Activated CD8-positive, alpha-beta T cell treated with anti-CD3 and anti-CD28 coated beads, Interleukin-2, amount 10 ng/mL, durations not matched to agents 7 days and 5 days (primary cell): ENCODE results near the gene CLPTM1. TPM values are rescaled to one million over a fixed set of nuclear protein-coding genes. Genes with fewer than 3 reads are reported as not detected.
"Not testable (repeated sequence)": the region's sequence is repeated elsewhere in the genome, so short reads cannot be mapped to it uniquely, and the experiment has no call there.

Experiments
- ATAC-seq: fragments of 150-1000 bp; cut with Tn5 transposase; one replicate; pipeline ENCODE4 v1.10.0; 2021; ENCODE audit warnings: moderate library complexity
- CTCF ChIA-PET: fragments of 350-600 bp; sonication (Branson Sonifier 250); formaldehyde crosslinking; loops from one replicate; lab custom pipeline; 2021; ENCODE audit warnings: antibody characterized with exemption; lab: Charles Lee
- POLR2A ChIA-PET: fragments of 350-600 bp; sonication (Branson Sonifier 250); formaldehyde crosslinking; loops from one replicate; lab custom pipeline; 2021; ENCODE audit warnings: antibody characterized with exemption; lab: Charles Lee
- DNase-seq: peaks from one replicate; pipeline ENCODE4 v3.0.0-alpha.2; 2020
- H3K27ac Mint-ChIP-seq: one replicate; pipeline ENCODE4 v1.8.0; 2021; ENCODE audit warnings: mild to moderate bottlenecking, mixed read lengths
- H3K27me3 Mint-ChIP-seq: one replicate; pipeline ENCODE4 v1.8.0; 2021; ENCODE audit warnings: low read depth, mixed read lengths
- H3K36me3 Mint-ChIP-seq: one replicate; pipeline ENCODE4 v1.8.0; 2021; ENCODE audit warnings: low read depth, mixed read lengths
- H3K4me1 Mint-ChIP-seq: one replicate; pipeline ENCODE4 v1.8.0; 2021; ENCODE audit warnings: low read depth, mixed read lengths
- H3K4me3 Mint-ChIP-seq: one replicate; pipeline ENCODE4 v1.8.0; 2021; ENCODE audit warnings: mild to moderate bottlenecking, mixed read lengths
- H3K9me3 Mint-ChIP-seq: one replicate; pipeline ENCODE4 v1.8.0; 2022; ENCODE audit warnings: mixed read lengths; ENCODE audit not compliant: insufficient read depth
- total RNA-seq, 2 experiments: library from RNA; stranded (reverse); gene quantifications; one replicate each; pipeline ENCODE4 v1.2.3, GENCODE V29; 2021

The CLPTM1 gene, protein sequence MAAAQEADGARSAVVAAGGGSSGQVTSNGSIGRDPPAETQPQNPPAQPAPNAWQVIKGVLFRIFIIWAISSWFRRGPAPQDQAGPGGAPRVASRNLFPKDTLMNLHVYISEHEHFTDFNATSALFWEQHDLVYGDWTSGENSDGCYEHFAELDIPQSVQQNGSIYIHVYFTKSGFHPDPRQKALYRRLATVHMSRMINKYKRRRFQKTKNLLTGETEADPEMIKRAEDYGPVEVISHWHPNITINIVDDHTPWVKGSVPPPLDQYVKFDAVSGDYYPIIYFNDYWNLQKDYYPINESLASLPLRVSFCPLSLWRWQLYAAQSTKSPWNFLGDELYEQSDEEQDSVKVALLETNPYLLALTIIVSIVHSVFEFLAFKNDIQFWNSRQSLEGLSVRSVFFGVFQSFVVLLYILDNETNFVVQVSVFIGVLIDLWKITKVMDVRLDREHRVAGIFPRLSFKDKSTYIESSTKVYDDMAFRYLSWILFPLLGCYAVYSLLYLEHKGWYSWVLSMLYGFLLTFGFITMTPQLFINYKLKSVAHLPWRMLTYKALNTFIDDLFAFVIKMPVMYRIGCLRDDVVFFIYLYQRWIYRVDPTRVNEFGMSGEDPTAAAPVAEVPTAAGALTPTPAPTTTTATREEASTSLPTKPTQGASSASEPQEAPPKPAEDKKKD
- total RNA-seq, result 10 to 100 TPM; 65.5 to 67.8 TPM

DNA sequence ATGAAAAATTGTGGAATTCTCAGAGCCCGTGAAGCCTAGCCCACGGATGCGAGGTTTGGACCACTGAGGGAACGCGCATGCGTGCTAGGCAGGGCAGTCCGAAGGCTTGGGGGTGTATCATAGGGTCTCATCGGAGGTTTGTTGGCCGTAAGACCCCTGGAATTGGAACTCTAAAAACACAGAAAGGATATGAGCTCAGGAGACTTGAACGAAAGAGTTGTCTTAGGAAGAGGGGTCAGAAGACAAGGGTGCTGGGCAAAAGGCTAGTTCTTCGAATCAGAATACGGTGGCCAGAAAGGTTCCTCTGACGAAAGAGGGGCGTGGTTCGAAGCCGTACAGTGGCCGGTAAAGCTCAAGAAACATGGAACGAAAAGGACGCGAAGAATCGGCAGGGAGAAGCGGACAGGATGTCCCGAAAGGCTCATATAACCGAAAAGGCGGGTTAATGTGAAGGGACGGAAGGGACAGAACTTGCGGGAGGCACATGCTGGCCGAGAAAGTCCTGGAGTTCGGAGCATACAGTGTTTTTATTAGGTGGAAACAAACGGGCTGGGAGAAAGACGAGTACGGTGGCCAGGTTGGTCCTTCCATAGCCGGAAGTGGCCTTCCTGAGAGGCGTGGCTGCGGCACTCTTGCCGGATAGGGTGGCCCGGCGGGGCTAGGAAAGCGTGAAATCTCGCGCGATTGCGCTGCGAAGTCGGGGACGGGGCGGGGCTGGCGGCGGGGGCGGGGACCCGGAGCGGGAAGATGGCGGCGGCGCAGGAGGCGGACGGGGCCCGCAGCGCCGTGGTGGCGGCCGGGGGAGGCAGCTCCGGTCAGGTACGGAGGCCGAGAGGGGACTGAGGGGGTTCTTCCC is at the start of gene CLPTM1:
CLPTM1 (plus strand) TSS at position 732 of the 856 bp plus-strand sequence; CDS start at position 748, 16 bp downstream.
- DNase-seq (peak; percentile 98), ATAC-seq (peak; percentile 93)
- no peaks in the 10 kb centered on the region for H3K9me3 Mint-ChIP-seq
- no peaks in the 10 kb centered on the region for H3K36me3 Mint-ChIP-seq
- no peaks in the 10 kb centered on the region for H3K27me3 Mint-ChIP-seq
- H3K27ac Mint-ChIP-seq, result peak within 1 kb of the TSS; percentile 98
- CTCF ChIA-PET, result interaction anchor here (1.1 to 1.2 kb wide), 2 partner anchors 63 to 84 kb away, joined by 3 to 5 read pairs; partner anchors contain the start of gene CLASRP
- H3K4me1 Mint-ChIP-seq, result peaks cover 39% of the 10 kb centered on the region
- POLR2A ChIA-PET, result interaction anchor here (0.7 to 1.5 kb wide), 8 partner anchors 9 to 311 kb away, joined by 3 to 9 read pairs (median 3); partner anchors contain the start of genes APOC1, PVR, RELB and TOMM40
- H3K4me3 Mint-ChIP-seq, result peak within 1 kb of the TSS; percentile 95

DNA sequence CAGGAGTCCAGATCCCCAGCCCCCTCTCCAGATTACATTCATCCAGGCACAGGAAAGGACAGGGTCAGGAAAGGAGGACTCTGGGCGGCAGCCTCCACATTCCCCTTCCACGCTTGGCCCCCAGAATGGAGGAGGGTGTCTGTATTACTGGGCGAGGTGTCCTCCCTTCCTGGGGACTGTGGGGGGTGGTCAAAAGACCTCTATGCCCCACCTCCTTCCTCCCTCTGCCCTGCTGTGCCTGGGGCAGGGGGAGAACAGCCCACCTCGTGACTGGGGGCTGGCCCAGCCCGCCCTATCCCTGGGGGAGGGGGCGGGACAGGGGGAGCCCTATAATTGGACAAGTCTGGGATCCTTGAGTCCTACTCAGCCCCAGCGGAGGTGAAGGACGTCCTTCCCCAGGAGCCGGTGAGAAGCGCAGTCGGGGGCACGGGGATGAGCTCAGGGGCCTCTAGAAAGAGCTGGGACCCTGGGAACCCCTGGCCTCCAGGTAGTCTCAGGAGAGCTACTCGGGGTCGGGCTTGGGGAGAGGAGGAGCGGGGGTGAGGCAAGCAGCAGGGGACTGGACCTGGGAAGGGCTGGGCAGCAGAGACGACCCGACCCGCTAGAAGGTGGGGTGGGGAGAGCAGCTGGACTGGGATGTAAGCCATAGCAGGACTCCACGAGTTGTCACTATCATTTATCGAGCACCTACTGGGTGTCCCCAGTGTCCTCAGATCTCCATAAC is 49.6 kb upstream of the CLPTM1 start, which contains the start of gene APOE:
APOE (plus strand) TSS at position 360 of the 724 bp plus-strand sequence. CDS start 829 bp downstream, outside the sequence.
- ChIA-PET POLR2A (interaction anchor here (0.6 to 1.7 kb wide), 2 partner anchors 13 to 337 kb away, joined by 3 to 5 read pairs; no protein-coding TSS in a partner anchor), CTCF (interaction anchor here (5.2 kb wide), 1 partner anchor 47 kb away, joined by 34 read pairs; no protein-coding TSS in a partner anchor)
- no peaks in the 10 kb centered on the region for H3K9me3 Mint-ChIP-seq
- ATAC-seq (peak; percentile 28), DNase-seq (no peak)
- no peak within 1 kb of the TSS for H3K4me3 Mint-ChIP-seq
- H3K27me3 Mint-ChIP-seq, result peaks cover 13% of the 10 kb centered on the region
- peaks cover 13% of the 10 kb centered on the region for H3K36me3 Mint-ChIP-seq
- no peak within 1 kb of the TSS for H3K27ac Mint-ChIP-seq
- H3K4me1 Mint-ChIP-seq, result peaks cover 12% of the 10 kb centered on the region

DNA sequence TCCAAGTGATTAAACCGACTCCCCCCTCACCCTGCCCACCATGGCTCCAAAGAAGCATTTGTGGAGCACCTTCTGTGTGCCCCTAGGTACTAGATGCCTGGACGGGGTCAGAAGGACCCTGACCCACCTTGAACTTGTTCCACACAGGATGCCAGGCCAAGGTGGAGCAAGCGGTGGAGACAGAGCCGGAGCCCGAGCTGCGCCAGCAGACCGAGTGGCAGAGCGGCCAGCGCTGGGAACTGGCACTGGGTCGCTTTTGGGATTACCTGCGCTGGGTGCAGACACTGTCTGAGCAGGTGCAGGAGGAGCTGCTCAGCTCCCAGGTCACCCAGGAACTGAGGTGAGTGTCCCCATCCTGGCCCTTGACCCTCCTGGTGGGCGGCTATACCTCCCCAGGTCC is 47.6 kb upstream of the CLPTM1 start:
- Mint-ChIP-seq H3K27ac (no peak overlapping the region), H3K4me1 (peaks cover 12% of the 10 kb centered on the region), H3K27me3 (peaks cover 14% of the 10 kb centered on the region), H3K4me3 (no peak overlapping the region), H3K9me3 (no peaks in the 10 kb centered on the region), H3K36me3 (peaks cover 9% of the 10 kb centered on the region)
- no peak for ATAC-seq
- POLR2A ChIA-PET, result no interaction called here
- CTCF ChIA-PET, result interaction anchor here (0.5 to 1.5 kb wide), 2 partner anchors 38 to 43 kb away, joined by 3 to 4 read pairs; no protein-coding TSS in a partner anchor
- DNase-seq, result no peak

DNA sequence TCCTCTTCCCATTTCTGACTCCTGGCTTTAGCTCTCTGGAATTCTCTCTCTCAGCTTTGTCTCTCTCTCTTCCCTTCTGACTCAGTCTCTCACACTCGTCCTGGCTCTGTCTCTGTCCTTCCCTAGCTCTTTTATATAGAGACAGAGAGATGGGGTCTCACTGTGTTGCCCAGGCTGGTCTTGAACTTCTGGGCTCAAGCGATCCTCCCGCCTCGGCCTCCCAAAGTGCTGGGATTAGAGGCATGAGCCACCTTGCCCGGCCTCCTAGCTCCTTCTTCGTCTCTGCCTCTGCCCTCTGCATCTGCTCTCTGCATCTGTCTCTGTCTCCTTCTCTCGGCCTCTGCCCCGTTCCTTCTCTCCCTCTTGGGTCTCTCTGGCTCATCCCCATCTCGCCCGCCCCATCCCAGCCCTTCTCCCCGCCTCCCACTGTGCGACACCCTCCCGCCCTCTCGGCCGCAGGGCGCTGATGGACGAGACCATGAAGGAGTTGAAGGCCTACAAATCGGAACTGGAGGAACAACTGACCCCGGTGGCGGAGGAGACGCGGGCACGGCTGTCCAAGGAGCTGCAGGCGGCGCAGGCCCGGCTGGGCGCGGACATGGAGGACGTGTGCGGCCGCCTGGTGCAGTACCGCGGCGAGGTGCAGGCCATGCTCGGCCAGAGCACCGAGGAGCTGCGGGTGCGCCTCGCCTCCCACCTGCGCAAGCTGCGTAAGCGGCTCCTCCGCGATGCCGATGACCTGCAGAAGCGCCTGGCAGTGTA is 46.9 kb upstream of the CLPTM1 start:
- ATAC-seq (no peak), DNase-seq (no peak)
- no peak overlapping the region for H3K27ac Mint-ChIP-seq
- peaks cover 19% of the 10 kb centered on the region for H3K27me3 Mint-ChIP-seq
- H3K4me1 Mint-ChIP-seq, result peaks cover 12% of the 10 kb centered on the region
- peaks cover 6% of the 10 kb centered on the region for H3K36me3 Mint-ChIP-seq
- CTCF ChIA-PET, result interaction anchor here (0.5 to 1.5 kb wide), 2 partner anchors 37 to 42 kb away, joined by 3 to 4 read pairs; no protein-coding TSS in a partner anchor
- no peak overlapping the region for H3K4me3 Mint-ChIP-seq
- POLR2A ChIA-PET, result no interaction called here
- H3K9me3 Mint-ChIP-seq, result no peaks in the 10 kb centered on the region

DNA sequence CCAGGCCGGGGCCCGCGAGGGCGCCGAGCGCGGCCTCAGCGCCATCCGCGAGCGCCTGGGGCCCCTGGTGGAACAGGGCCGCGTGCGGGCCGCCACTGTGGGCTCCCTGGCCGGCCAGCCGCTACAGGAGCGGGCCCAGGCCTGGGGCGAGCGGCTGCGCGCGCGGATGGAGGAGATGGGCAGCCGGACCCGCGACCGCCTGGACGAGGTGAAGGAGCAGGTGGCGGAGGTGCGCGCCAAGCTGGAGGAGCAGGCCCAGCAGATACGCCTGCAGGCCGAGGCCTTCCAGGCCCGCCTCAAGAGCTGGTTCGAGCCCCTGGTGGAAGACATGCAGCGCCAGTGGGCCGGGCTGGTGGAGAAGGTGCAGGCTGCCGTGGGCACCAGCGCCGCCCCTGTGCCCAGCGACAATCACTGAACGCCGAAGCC is 46.3 kb upstream of the CLPTM1 start:
- peaks cover 11% of the 10 kb centered on the region for H3K4me1 Mint-ChIP-seq
- ChIA-PET POLR2A (interaction anchor here (0.6 kb wide), 1 partner anchor 159 kb away, joined by 3 read pairs; no protein-coding TSS in a partner anchor), CTCF (interaction anchor here (1.5 kb wide), 1 partner anchor 42 kb away, joined by 4 read pairs; no protein-coding TSS in a partner anchor)
- no peak for DNase-seq
- no peak for ATAC-seq
- H3K27me3 Mint-ChIP-seq, result peaks cover 24% of the 10 kb centered on the region
- no peak overlapping the region for H3K4me3 Mint-ChIP-seq
- peaks cover 2% of the 10 kb centered on the region for H3K36me3 Mint-ChIP-seq
- no peak overlapping the region for H3K27ac Mint-ChIP-seq
- H3K9me3 Mint-ChIP-seq, result no peaks in the 10 kb centered on the region

- Mint-ChIP-seq H3K27me3 (peaks cover 30% of the 10 kb centered on the region), H3K36me3 (no peaks in the 10 kb centered on the region), H3K4me3 (no peak overlapping the region), H3K9me3 (no peaks in the 10 kb centered on the region), H3K27ac (no peak overlapping the region), H3K4me1 (peaks cover 18% of the 10 kb centered on the region)
- POLR2A ChIA-PET, result no interaction called here
- ATAC-seq (no peak), DNase-seq (no peak)
- CTCF ChIA-PET, result interaction anchor here (0.8 kb wide), 1 partner anchor 22 kb away, joined by 3 read pairs; no protein-coding TSS in a partner anchor
Observed at GRCh38 chr19:44909775-44910174, 45.4 kb upstream of the CLPTM1 start.

- H3K27ac Mint-ChIP-seq, POLR2A ChIA-PET, ATAC-seq, H3K4me3 Mint-ChIP-seq, DNase-seq, H3K36me3 Mint-ChIP-seq, H3K9me3 Mint-ChIP-seq: not testable (repeated sequence)
- CTCF ChIA-PET, result interaction anchor here (0.9 to 1.7 kb wide), 2 partner anchors 41 to 148 kb away, joined by 5 to 10 read pairs; no protein-coding TSS in a partner anchor
- Mint-ChIP-seq H3K4me1 (peaks cover 14% of the 10 kb centered on the region), H3K27me3 (peaks cover 17% of the 10 kb centered on the region)
Observed at GRCh38 chr19:44911896-44912295, 43.3 kb upstream of the CLPTM1 start.

GRCh38 chr19:44912854-44913253 is 42.3 kb upstream of the CLPTM1 start:
- Mint-ChIP-seq H3K4me1 (peaks cover 14% of the 10 kb centered on the region), H3K4me3 (no peak overlapping the region), H3K27me3 (peaks cover 17% of the 10 kb centered on the region), H3K27ac (no peak overlapping the region), H3K9me3 (no peaks in the 10 kb centered on the region), H3K36me3 (no peaks in the 10 kb centered on the region)
- ATAC-seq (no peak), DNase-seq (no peak)
- CTCF ChIA-PET, result interaction anchor here (2.7 kb wide), 1 partner anchor 39 kb away, joined by 9 read pairs; no protein-coding TSS in a partner anchor
- POLR2A ChIA-PET, result interaction anchor here (1.0 kb wide), 1 partner anchor 23 kb away, joined by 4 read pairs; no protein-coding TSS in a partner anchor

DNA sequence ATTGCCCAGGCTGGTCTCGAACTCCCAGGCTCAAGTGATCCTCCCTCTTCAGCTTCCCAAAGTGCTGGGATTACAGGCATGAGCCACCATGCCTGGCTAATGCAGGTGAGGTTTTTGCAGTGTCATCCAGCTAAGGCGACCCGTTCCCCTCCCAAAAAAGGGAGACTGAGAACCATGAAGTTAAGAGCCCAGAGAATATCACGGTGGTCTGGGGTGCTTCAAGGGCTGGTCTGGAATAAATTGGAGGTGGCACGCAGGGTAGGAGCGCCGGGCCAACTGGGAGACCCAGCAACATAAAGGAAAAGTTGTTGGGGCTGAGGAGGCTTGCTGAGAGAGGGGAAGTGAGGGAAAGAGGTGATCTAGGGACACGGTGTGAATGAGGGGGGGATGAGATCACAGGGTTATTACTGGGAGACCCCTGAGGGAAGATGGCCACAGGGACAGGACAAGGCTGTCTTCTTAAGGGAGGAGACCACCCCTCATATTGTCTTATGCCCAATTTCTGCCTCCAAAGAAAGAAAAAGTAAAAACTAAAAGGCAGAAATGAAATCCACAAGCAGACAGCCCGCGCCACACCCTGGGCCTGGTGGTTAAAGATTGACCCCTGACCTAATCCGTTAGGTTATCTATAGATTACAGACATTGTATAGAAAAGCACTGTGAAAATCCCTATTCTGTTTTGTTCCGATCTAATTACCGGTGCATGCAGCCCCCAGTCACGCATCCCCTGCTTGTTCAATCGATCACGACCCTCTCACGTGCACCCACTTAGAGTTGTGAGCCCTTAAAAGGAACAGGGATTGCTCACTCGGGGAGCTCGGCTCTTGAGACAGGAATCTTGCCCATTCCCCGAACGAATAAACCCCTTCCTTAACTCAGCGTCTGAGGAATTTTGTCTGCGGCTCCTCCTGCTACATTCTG is 41.4 kb upstream of the CLPTM1 start:
- H3K9me3 Mint-ChIP-seq, ATAC-seq, DNase-seq, H3K36me3 Mint-ChIP-seq: not testable (repeated sequence)
- ChIA-PET POLR2A (interaction anchor here (1.0 kb wide), 1 partner anchor 24 kb away, joined by 4 read pairs; no protein-coding TSS in a partner anchor), CTCF (interaction anchor here (2.7 kb wide), 1 partner anchor 38 kb away, joined by 9 read pairs; no protein-coding TSS in a partner anchor)
- H3K27ac Mint-ChIP-seq, result peak overlapping the region; percentile 87
- H3K4me3 Mint-ChIP-seq, result peak overlapping the region; percentile 89
- peaks cover 14% of the 10 kb centered on the region for H3K4me1 Mint-ChIP-seq
- peaks cover 17% of the 10 kb centered on the region for H3K27me3 Mint-ChIP-seq
